Suppressor macrophage treated with lipopolysaccharide for 4 hours (primary cell): ENCODE measurements around the gene DBF4.
"Not testable (repeated sequence)": the region's sequence is repeated elsewhere in the genome, so short reads cannot be mapped to it uniquely, and the experiment has no call there.

ENCODE experiments used
- DNase-seq: peaks from one replicate; pipeline ENCODE4 v3.0.0-alpha.2; 2020

Gene DBF4

GRCh38 chr7:87885018-87885417 lies 8.7 kb downstream of the DBF4 start:
- DNase-seq, result no peak

- peak; percentile 74 for DNase-seq
Observed at GRCh38 chr7:87886875-87887274, 10.6 kb downstream of the DBF4 start.

GRCh38 chr7:87895363-87895762 lies 19.1 kb downstream of the DBF4 start:
- no peak for DNase-seq

- DNase-seq, result no peak
Observed at GRCh38 chr7:87899255-87899654, 23.0 kb downstream of the DBF4 start.

- not testable (repeated sequence) for DNase-seq
Observed at GRCh38 chr7:87907136-87907906, 31.0 kb downstream of the DBF4 start.

- DNase-seq, result not testable (repeated sequence)
Observed at GRCh38 chr7:87908814-87909213, 32.5 kb downstream of the DBF4 start.

GRCh38 chr7:87912121-87912520 lies 35.8 kb downstream of the DBF4 start:
- DNase-seq, result no peak

- DNase-seq, result no peak
Observed at GRCh38 chr7:87918740-87919139, 42.4 kb downstream of the DBF4 start.

GRCh38 chr7:87919875-87920274 lies 43.6 kb downstream of the DBF4 start:
- no peak for DNase-seq

GRCh38 chr7:87920578-87920977 lies 44.3 kb downstream of the DBF4 start:
- no peak for DNase-seq

- DNase-seq, result not testable (repeated sequence)
Observed at GRCh38 chr7:87922759-87923395, 46.6 kb downstream of the DBF4 start.

GRCh38 chr7:87926581-87927461 lies 50.5 kb downstream of the DBF4 start:
- DNase-seq, result peak; percentile 25

GRCh38 chr7:87933605-87933952 lies 57.3 kb downstream of the DBF4 start:
- no peak for DNase-seq

GRCh38 chr7:87933953-87934698 lies 57.8 kb downstream of the DBF4 start, which contains the start of gene ADAM22:
Gene ADAM22, plus strand, starts transcription at chr7:87934251. Its CDS starts 215 bp downstream, at chr7:87934466.
- DNase-seq, result peak; percentile 42

GRCh38 chr7:87934699-87935383 lies 58.5 kb downstream of the DBF4 start:
- DNase-seq, result peak; percentile 16

GRCh38 chr7:87935384-87935706 lies 59.1 kb downstream of the DBF4 start:
- no peak for DNase-seq

- no peak for DNase-seq
Observed at GRCh38 chr7:87941138-87941537, 64.8 kb downstream of the DBF4 start.

GRCh38 chr7:87944547-87944946 lies 68.3 kb downstream of the DBF4 start:
- no peak for DNase-seq

- not testable (repeated sequence) for DNase-seq
Observed at GRCh38 chr7:87945926-87946325, 69.6 kb downstream of the DBF4 start.

- no peak for DNase-seq
Observed at GRCh38 chr7:87948371-87948770, 72.1 kb downstream of the DBF4 start.
